ENCODE measurements around the gene AUTS2.
"Not testable (repeated sequence)": the region's sequence is repeated elsewhere in the genome, so short reads cannot be mapped to it uniquely, and the experiment has no call there.

The AUTS2 gene

DNA sequence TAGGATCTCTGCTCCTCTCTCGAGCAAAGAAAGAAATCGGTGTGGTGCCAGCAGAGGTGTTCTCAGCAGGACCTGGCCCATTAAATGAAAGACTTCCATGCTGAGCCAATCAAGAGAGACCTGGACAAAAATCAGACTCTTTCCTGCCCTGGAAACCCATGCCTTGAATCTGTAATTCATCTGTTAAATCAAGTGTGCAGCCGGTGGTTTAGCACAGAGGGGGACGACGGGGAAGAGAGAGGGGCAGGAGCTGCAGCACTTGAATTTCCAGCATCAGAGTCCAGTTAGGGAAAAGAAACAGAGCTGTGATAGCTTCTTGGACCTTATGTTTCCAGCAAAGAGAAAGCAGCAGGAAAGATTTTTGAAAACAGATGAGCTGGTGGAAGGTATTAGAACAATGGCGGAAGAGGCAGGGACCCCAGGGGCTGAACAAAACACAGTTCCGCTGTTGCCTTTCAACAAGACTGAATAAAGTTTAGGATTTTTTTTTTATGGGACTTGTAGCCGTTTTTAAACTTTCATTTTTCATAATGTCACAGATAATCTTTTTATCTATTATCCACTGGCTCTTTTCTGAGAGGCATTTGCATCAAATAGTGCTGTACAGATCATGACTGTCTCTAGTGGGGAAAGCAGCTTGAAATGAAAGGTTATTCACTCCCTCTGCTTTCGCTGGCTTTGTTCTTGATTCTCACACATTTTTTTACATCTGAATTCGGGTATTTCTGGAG is 990.1 kb downstream of the AUTS2 start:
- H3K27me3 ChIP-seq (ENCODE audit: control insufficient read depth in 5 of 5, insufficient read depth in 4 of 5, low read length in 5 of 5), result no peaks in the 10 kb centered on the region
- H3K4me3 ChIP-seq (ENCODE audit: low read depth in 1 of 5, low read length in 5 of 5), result no peak overlapping the region
- no peaks in the 10 kb centered on the region for H3K36me3 ChIP-seq (ENCODE audit: control insufficient read depth in 5 of 5, insufficient read depth in 5 of 5, low read length in 5 of 5)
- no peak overlapping the region for H3K27ac ChIP-seq (ENCODE audit: low read depth, low read length)
- H3K9ac ChIP-seq (ENCODE audit: low read length in 5 of 5), result no peak overlapping the region
- H3K4me1 ChIP-seq (ENCODE audit: control insufficient read depth in 5 of 5, insufficient read depth in 5 of 5, low read length in 5 of 5), result no peaks in the 10 kb centered on the region
- H3K9me3 ChIP-seq (ENCODE audit: control insufficient read depth in 5 of 5, low read length in 5 of 5), result no peaks in the 10 kb centered on the region

DNA sequence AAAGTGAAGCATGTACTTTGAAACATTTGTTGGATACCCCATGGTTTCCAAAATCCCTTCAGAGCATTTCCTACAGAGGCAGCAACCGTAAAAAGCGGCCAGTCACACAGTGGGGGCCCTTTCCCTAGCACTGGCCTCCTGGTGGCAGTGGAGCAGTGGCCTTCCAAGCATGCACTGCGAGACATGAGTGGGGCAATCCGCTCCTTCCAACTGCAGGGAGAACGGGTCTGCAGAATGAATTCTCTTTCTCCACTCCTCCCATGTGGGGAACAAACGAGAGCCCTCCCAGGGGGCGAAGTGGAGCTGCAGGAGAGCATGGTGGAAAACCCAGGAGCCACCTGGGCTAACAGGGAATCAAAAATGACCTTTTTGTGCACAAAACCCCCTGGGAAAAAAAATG is 990.7 kb downstream of the AUTS2 start:
- Histone ChIP-seq H3K9me3 (ENCODE audit: control insufficient read depth in 5 of 5, low read length in 5 of 5) (no peaks in the 10 kb centered on the region), H3K27ac (ENCODE audit: low read depth, low read length) (no peak overlapping the region), H3K4me1 (ENCODE audit: control insufficient read depth in 5 of 5, insufficient read depth in 5 of 5, low read length in 5 of 5) (no peaks in the 10 kb centered on the region), H3K9ac (ENCODE audit: low read length in 5 of 5) (no peak overlapping the region), H3K4me3 (ENCODE audit: low read depth in 1 of 5, low read length in 5 of 5) (no peak overlapping the region), H3K27me3 (ENCODE audit: control insufficient read depth in 5 of 5, insufficient read depth in 4 of 5, low read length in 5 of 5) (no peaks in the 10 kb centered on the region), H3K36me3 (ENCODE audit: control insufficient read depth in 5 of 5, insufficient read depth in 5 of 5, low read length in 5 of 5) (no peaks in the 10 kb centered on the region)

DNA sequence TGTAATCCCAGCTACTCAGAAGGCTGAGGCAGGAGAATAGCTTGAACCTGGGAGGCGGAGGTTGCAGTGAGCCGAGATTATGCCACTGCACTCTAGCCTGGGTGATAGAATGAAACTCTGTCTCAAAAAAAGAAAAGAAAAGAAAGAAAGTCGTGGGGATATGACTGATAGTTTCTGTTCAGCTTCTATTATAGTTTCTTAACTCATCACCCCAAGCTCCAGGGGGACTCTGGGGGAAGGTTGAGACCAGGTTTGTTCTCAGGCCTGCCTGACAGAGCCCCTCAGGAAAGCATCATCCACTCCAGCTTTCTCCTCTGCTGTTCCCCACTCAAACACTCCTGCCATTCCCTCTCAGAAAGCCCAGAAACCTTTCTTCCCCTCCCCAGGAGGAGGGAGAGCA is 991.3 kb downstream of the AUTS2 start:
- Histone ChIP-seq H3K4me1 (ENCODE audit: control insufficient read depth in 5 of 5, insufficient read depth in 5 of 5, low read length in 5 of 5) (no peaks in the 10 kb centered on the region), H3K9ac (ENCODE audit: low read length in 5 of 5) (no peak overlapping the region), H3K36me3 (ENCODE audit: control insufficient read depth in 5 of 5, insufficient read depth in 5 of 5, low read length in 5 of 5) (no peaks in the 10 kb centered on the region), H3K4me3 (ENCODE audit: low read depth in 1 of 5, low read length in 5 of 5) (no peak overlapping the region), H3K9me3 (ENCODE audit: control insufficient read depth in 5 of 5, low read length in 5 of 5) (no peaks in the 10 kb centered on the region), H3K27me3 (ENCODE audit: control insufficient read depth in 5 of 5, insufficient read depth in 4 of 5, low read length in 5 of 5) (no peaks in the 10 kb centered on the region), H3K27ac (ENCODE audit: low read depth, low read length) (no peak overlapping the region)

DNA sequence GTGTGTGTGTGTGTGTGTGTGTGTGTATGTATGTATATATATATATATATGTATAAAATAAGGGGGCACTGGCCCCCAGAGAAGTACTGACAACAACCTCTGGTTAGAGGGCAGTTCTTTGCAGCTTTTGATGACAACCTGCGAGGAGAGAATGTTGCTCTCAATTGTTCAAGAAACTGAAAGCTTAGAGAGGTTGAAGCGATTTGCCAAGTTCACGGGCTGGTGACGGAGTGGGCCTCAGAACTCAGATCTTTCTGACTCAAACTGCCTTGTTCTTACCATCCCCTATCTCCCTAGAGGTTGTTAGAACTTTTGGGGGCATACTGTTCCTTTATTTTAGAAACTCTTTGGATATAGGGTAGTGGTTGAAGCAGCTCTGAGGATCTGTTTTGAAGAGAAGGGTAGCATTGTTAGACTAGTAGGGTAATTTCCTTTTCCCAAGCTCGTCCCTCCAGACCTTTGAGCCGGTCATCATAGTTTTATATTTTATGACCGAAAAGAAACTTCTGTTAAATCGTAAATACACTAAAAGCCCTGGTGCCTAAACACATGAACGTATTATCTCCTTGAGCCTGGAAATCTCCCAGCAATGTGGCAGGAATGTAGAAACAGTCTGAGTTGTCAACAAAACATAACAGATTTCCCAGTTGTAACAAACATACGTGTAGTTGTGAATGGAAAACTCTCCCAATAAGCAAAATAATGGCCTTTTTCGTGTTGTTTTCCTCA is 992.0 kb downstream of the AUTS2 start:
- Histone ChIP-seq H3K4me1 (ENCODE audit: control insufficient read depth in 5 of 5, insufficient read depth in 5 of 5, low read length in 5 of 5) (no peaks in the 10 kb centered on the region), H3K9ac (ENCODE audit: low read length in 5 of 5) (no peak overlapping the region), H3K36me3 (ENCODE audit: control insufficient read depth in 5 of 5, insufficient read depth in 5 of 5, low read length in 5 of 5) (no peaks in the 10 kb centered on the region), H3K27ac (ENCODE audit: low read depth, low read length) (no peak overlapping the region), H3K9me3 (ENCODE audit: control insufficient read depth in 5 of 5, low read length in 5 of 5) (no peaks in the 10 kb centered on the region), H3K4me3 (ENCODE audit: low read depth in 1 of 5, low read length in 5 of 5) (no peak overlapping the region), H3K27me3 (ENCODE audit: control insufficient read depth in 5 of 5, insufficient read depth in 4 of 5, low read length in 5 of 5) (peaks cover 0 to 3% (median 3%) of the 10 kb centered on the region in 5 donors)

DNA sequence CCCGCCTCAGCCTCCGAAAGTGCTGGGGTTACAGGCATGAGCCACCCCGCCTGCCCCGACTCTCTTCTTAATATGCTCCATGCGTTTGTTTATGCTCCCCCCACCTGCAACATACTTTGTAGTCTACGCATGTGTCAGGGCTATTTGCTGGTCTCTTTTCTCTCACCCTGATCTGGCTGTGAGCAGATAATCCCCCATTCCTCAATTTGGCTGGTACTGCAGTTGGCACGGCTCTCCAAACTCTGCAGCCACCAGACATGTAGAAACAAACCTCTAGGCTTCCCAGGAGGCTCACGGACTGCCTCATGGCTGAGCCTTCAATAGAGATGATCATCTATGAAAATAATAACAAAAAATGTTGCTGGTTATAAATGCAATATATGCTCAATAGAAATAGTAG is 993.4 kb downstream of the AUTS2 start:
- Histone ChIP-seq H3K9ac (ENCODE audit: low read length in 5 of 5) (no peak overlapping the region), H3K4me1 (ENCODE audit: control insufficient read depth in 5 of 5, insufficient read depth in 5 of 5, low read length in 5 of 5) (peaks cover 0 to 6% (median 5%) of the 10 kb centered on the region in 5 donors), H3K27me3 (ENCODE audit: control insufficient read depth in 5 of 5, insufficient read depth in 4 of 5, low read length in 5 of 5) (peaks cover 6 to 10% (median 9%) of the 10 kb centered on the region in 5 donors), H3K9me3 (ENCODE audit: control insufficient read depth in 5 of 5, low read length in 5 of 5) (no peaks in the 10 kb centered on the region), H3K36me3 (ENCODE audit: control insufficient read depth in 5 of 5, insufficient read depth in 5 of 5, low read length in 5 of 5) (no peaks in the 10 kb centered on the region), H3K27ac (ENCODE audit: low read depth, low read length) (no peak overlapping the region), H3K4me3 (ENCODE audit: low read depth in 1 of 5, low read length in 5 of 5) (no peak overlapping the region)

DNA sequence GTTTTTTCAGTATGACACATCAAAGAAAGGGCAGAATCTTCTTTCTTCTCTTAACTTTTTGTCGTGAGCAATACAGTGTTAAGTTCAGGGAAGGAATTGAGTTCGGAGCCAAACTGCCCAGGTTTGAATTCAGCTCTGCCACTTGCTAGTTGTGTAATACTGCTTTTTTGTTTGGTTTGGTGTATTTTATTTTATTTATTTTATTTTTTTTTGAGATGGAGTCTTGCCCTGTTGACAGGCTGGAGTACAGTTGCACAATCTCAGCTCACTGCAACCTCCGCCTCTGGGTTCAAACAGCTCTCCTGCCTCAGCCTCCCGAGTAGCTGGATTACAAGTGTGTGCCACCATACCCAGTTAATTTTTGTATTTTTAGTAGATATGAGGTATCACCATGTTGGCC is 993.9 kb downstream of the AUTS2 start:
- Histone ChIP-seq H3K27me3 (ENCODE audit: control insufficient read depth in 5 of 5, insufficient read depth in 4 of 5, low read length in 5 of 5) (peaks cover 6 to 10% (median 9%) of the 10 kb centered on the region in 5 donors), H3K9me3 (ENCODE audit: control insufficient read depth in 5 of 5, low read length in 5 of 5) (no peaks in the 10 kb centered on the region), H3K36me3 (ENCODE audit: control insufficient read depth in 5 of 5, insufficient read depth in 5 of 5, low read length in 5 of 5) (no peaks in the 10 kb centered on the region), H3K4me1 (ENCODE audit: control insufficient read depth in 5 of 5, insufficient read depth in 5 of 5, low read length in 5 of 5) (peaks cover 0 to 6% (median 5%) of the 10 kb centered on the region in 5 donors), H3K27ac (ENCODE audit: low read depth, low read length) (no peak overlapping the region), H3K9ac (ENCODE audit: low read length in 5 of 5) (no peak overlapping the region), H3K4me3 (ENCODE audit: low read depth in 1 of 5, low read length in 5 of 5) (no peak overlapping the region)

DNA sequence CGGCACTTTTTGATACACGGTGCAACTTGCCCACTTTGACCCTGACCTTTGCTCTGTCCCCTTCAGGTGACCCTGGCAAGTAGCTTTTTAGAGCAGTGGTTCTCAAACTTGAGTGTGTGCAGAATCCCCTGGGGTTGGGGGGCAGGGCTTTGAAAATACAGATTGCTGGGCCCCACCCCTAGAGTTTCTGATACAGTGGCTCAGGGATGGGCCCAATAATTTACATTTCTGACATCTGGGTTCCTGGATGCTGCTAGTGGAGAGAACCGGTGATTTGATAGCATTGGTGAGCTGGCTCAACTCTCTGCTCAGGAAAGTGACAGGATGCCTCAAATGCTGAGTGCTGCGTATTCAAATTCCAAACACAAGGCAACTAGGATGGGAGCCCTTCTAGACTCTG is 995.9 kb downstream of the AUTS2 start:
- Histone ChIP-seq H3K9ac (ENCODE audit: low read length in 5 of 5) (no peak overlapping the region), H3K36me3 (ENCODE audit: control insufficient read depth in 5 of 5, insufficient read depth in 5 of 5, low read length in 5 of 5) (no peaks in the 10 kb centered on the region), H3K27ac (ENCODE audit: low read depth, low read length) (no peak overlapping the region), H3K27me3 (ENCODE audit: control insufficient read depth in 5 of 5, insufficient read depth in 4 of 5, low read length in 5 of 5) (peaks cover 6 to 10% (median 9%) of the 10 kb centered on the region in 5 donors), H3K9me3 (ENCODE audit: control insufficient read depth in 5 of 5, low read length in 5 of 5) (no peaks in the 10 kb centered on the region), H3K4me1 (ENCODE audit: control insufficient read depth in 5 of 5, insufficient read depth in 5 of 5, low read length in 5 of 5) (peaks cover 0 to 6% (median 5%) of the 10 kb centered on the region in 5 donors), H3K4me3 (ENCODE audit: low read depth in 1 of 5, low read length in 5 of 5) (no peak overlapping the region)

DNA sequence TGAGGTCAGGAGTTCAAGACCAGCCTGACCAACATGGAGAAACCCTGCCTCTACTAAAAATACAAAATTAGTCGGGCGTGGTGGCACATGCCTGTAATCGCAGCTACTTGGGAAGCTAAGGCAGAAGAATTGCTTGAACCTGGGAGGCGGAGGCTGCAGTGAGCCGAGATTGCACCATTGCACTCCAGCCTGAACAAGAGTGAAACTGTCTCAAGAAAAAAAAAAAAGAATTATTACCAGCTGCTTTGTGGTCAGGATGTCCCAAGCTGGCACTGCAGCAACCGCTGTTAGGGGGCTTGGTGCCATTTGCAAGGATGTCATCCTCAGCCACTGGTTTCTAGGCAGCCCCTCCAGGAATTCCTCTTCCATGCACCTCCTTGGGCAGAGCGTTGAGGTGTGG is 996.6 kb downstream of the AUTS2 start:
- H3K4me1 ChIP-seq (ENCODE audit: control insufficient read depth in 5 of 5, insufficient read depth in 5 of 5, low read length in 5 of 5); H3K4me3 ChIP-seq (ENCODE audit: low read depth in 1 of 5, low read length in 5 of 5); H3K27ac ChIP-seq (ENCODE audit: low read depth, low read length); H3K9ac ChIP-seq (ENCODE audit: low read length in 5 of 5); H3K9me3 ChIP-seq (ENCODE audit: control insufficient read depth in 5 of 5, low read length in 5 of 5); H3K27me3 ChIP-seq (ENCODE audit: control insufficient read depth in 5 of 5, insufficient read depth in 4 of 5, low read length in 5 of 5); H3K36me3 ChIP-seq (ENCODE audit: control insufficient read depth in 5 of 5, insufficient read depth in 5 of 5, low read length in 5 of 5): not testable (repeated sequence)

DNA sequence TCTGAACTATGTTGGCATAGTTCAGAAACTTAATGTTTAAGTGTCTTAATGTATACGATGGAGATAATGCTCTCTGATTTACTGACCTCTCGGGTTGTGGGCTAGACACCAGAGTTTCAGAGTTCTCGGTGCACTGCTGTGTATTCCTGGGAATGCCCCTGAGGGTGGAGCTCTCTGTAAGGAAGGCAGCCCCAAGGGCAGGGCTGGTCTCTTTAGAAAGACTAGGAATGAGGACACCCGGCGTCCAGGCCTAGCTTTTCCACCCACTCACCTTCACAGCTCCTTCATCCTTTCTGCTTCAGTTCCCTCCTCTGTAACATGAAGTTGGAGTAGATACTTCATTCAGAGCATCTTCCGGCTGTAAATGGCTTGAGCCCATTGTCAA is 997.1 kb downstream of the AUTS2 start:
- Histone ChIP-seq H3K27me3 (ENCODE audit: control insufficient read depth in 5 of 5, insufficient read depth in 4 of 5, low read length in 5 of 5) (peaks cover 6 to 10% (median 9%) of the 10 kb centered on the region in 5 donors), H3K4me1 (ENCODE audit: control insufficient read depth in 5 of 5, insufficient read depth in 5 of 5, low read length in 5 of 5) (peaks cover 0 to 6% (median 5%) of the 10 kb centered on the region in 5 donors), H3K9me3 (ENCODE audit: control insufficient read depth in 5 of 5, low read length in 5 of 5) (peaks cover 0 to 2% (median 0%) of the 10 kb centered on the region in 5 donors), H3K36me3 (ENCODE audit: control insufficient read depth in 5 of 5, insufficient read depth in 5 of 5, low read length in 5 of 5) (no peaks in the 10 kb centered on the region), H3K4me3 (ENCODE audit: low read depth in 1 of 5, low read length in 5 of 5) (peak overlapping the region in 2 of 5 donors; percentile 23 to 47), H3K9ac (ENCODE audit: low read length in 5 of 5) (no peak overlapping the region), H3K27ac (ENCODE audit: low read depth, low read length) (no peak overlapping the region)
